ENCODE data around the gene SLC15A3. TPM values are rescaled to one million over a fixed set of nuclear protein-coding genes. Genes with fewer than 3 reads are reported as not detected.

SLC15A3 gene
- polyA plus RNA-seq, 1 of the 3 experiments (the other 2 are of a cell fraction), result not detected

Small RNA genes within 50 kb of the gene (small RNA-seq; reads per million reads assigned to genes)
- 0 to 1.7 (median 0.58) reads per million in 7 experiments for gene RNU6-933P

Other genes with a start within 250 kb of the SLC15A3 start
- not detected in 2 replicates for gene MS4A18, start 227.5 kb downstream of the SLC15A3 start, polyA plus RNA-seq (2012; rRNA removed)
- gene MS4A15, start 195.3 kb downstream of the SLC15A3 start, polyA plus RNA-seq (2012; rRNA removed), result not detected in 2 replicates
- gene MS4A10, start 166.8 kb downstream of the SLC15A3 start, polyA plus RNA-seq (2012; rRNA removed), result not detected in 2 replicates
- gene CCDC86, start 110.1 kb downstream of the SLC15A3 start, polyA plus RNA-seq (2012; rRNA removed), result 26.1 and 34.7 TPM in 2 replicates
- gene PTGDR2, start 96.2 kb downstream of the SLC15A3 start, polyA plus RNA-seq (2012; rRNA removed), result 0.02 TPM in 1 of 2 replicates, not detected in the other
- gene ZP1, start 84.6 kb downstream of the SLC15A3 start, polyA plus RNA-seq (2012; rRNA removed), result not detected in 2 replicates
- gene PRPF19, start 45.6 kb downstream of the SLC15A3 start, polyA plus RNA-seq (2012; rRNA removed), result 44.0 and 58.9 TPM in 2 replicates
- 38.0 and 52.7 TPM in 2 replicates for gene TMEM109, start 38.0 kb downstream of the SLC15A3 start, polyA plus RNA-seq (2012; rRNA removed)
- gene TMEM132A, start 27.7 kb downstream of the SLC15A3 start, polyA plus RNA-seq (2012; rRNA removed), result 62.2 and 66.9 TPM in 2 replicates
- gene CD6, start 19.5 kb upstream of the SLC15A3 start, polyA plus RNA-seq (2012; rRNA removed), result not detected in 2 replicates
- not detected in 2 replicates for gene CD5, start 150.3 kb upstream of the SLC15A3 start, polyA plus RNA-seq (2012; rRNA removed)
- 11.7 and 15.2 TPM in 2 replicates for gene VPS37C, start 209.2 kb upstream of the SLC15A3 start, polyA plus RNA-seq (2012; rRNA removed)

Measured in SK-N-SH (cell line).